Cardiac muscle cell (in vitro differentiated cells and primary cell): ENCODE data around the gene YAP1. TPM values are rescaled to one million over a fixed set of nuclear protein-coding genes. Genes with fewer than 3 reads are reported as not detected.

Source experiments
- DNase-seq, 2 donors: peaks; one replicate each; pipeline versions ENCODE4 v3.0.0 to v3.0.0-alpha.2; 2010 to 2017; ENCODE audit warnings: low read depth in 1 of 2, low spot score in 1 of 2
- H3K27ac ChIP-seq: fragments of 200-600 bp; sonication (generic); 2 replicates; pipeline ENCODE4 v1.5.1; 2016
- H3K27me3 ChIP-seq: fragments of 200-600 bp; sonication (generic); 2 replicates; pipeline ENCODE4 v1.6.0; 2016; ENCODE audit warnings: control low read depth
- H3K36me3 ChIP-seq: fragments of 200-600 bp; sonication (generic); 2 replicates; pipeline ENCODE4 v1.5.1; 2016; ENCODE audit warnings: control low read depth
- H3K4me1 ChIP-seq: fragments of 200-600 bp; sonication (generic); 2 replicates; pipeline ENCODE4 v1.8.1; 2017; ENCODE audit warnings: low read depth, mild to moderate bottlenecking, mixed run types
- H3K4me3 ChIP-seq: fragments of 200-600 bp; sonication (generic); 2 replicates; pipeline ENCODE4 v1.5.1; 2016; ENCODE audit warnings: mild to moderate bottlenecking
- H3K9me3 ChIP-seq: fragments of 200-600 bp; sonication (generic); 2 replicates; pipeline ENCODE4 v1.5.1; 2017; ENCODE audit warnings: low read depth, mild to moderate bottlenecking, control low read depth
- CTCF ChIP-seq: IDR thresholded peaks from 2 replicates; pipeline ENCODE4 v1.5.1; 2012; ENCODE audit warnings: low read depth, mild to moderate bottlenecking, low read length
- polyA plus RNA-seq: library from polyadenylated mRNA; unstranded; fragments of >200 nt; fragmentation: Nextera tagmentation; extraction: Ambion mirVana; gene quantifications from 2 replicates; pipeline ENCODE4 v1.2.1, GENCODE V29; 2016
- total RNA-seq: library from RNA; depleted of rRNA; stranded (reverse); fragments of >200 nt; gene quantifications from 2 replicates; pipeline ENCODE4 v1.2.3, GENCODE V29; 2016

The YAP1 gene
- 264 and 277 TPM in 2 replicates for total RNA-seq
- polyA plus RNA-seq: 40.8 and 48.4 TPM in 2 replicates

- Histone ChIP-seq H3K4me3 (peak within 1 kb of the TSS; percentile 98), H3K27me3 (no peaks in the 10 kb centered on the region), H3K9me3 (no peaks in the 10 kb centered on the region), H3K4me1 (peaks cover 27% of the 10 kb centered on the region), H3K36me3 (peaks cover 3% of the 10 kb centered on the region), H3K27ac (peak within 1 kb of the TSS; percentile 98)
- peak; percentile 93 to 97 for DNase-seq
- TF ChIP-seq CTCF: no peak
These were observed at the start of gene YAP1 for GRCh38 chr11:102109896-102110760. TSS of gene YAP1 (plus strand) at chr11:102110447. CDS start at chr11:102110849, 402 bp downstream.

- no peak overlapping the region for H3K4me3 ChIP-seq
- TF ChIP-seq CTCF: peak; percentile 50
- no peaks in the 10 kb centered on the region for H3K27me3 ChIP-seq
- H3K27ac ChIP-seq: no peak overlapping the region
- no peaks in the 10 kb centered on the region for H3K36me3 ChIP-seq
- H3K9me3 ChIP-seq: no peaks in the 10 kb centered on the region
- peak; percentile 36 to 48 for DNase-seq
- no peaks in the 10 kb centered on the region for H3K4me1 ChIP-seq
These were observed 49.0 kb upstream of the YAP1 start for GRCh38 chr11:102061276-102061675.

GRCh38 chr11:102062106-102062505, 48.1 kb upstream of the YAP1 start:
- Histone ChIP-seq H3K36me3 (no peaks in the 10 kb centered on the region), H3K27ac (no peak overlapping the region), H3K9me3 (no peaks in the 10 kb centered on the region), H3K4me1 (no peaks in the 10 kb centered on the region), H3K27me3 (no peaks in the 10 kb centered on the region), H3K4me3 (no peak overlapping the region)
- DNase-seq: no peak
- no peak for TF ChIP-seq CTCF

- H3K4me3 ChIP-seq: no peak overlapping the region
- no peaks in the 10 kb centered on the region for H3K4me1 ChIP-seq
- no peak for DNase-seq
- no peaks in the 10 kb centered on the region for H3K9me3 ChIP-seq
- no peaks in the 10 kb centered on the region for H3K36me3 ChIP-seq
- no peak overlapping the region for H3K27ac ChIP-seq
- no peaks in the 10 kb centered on the region for H3K27me3 ChIP-seq
- no peak for TF ChIP-seq CTCF
These were observed 45.9 kb upstream of the YAP1 start for GRCh38 chr11:102064316-102064715.

GRCh38 chr11:102070766-102071165, 39.5 kb upstream of the YAP1 start:
- Histone ChIP-seq H3K9me3 (no peaks in the 10 kb centered on the region), H3K36me3 (no peaks in the 10 kb centered on the region), H3K27ac (no peak overlapping the region), H3K4me3 (no peak overlapping the region), H3K27me3 (no peaks in the 10 kb centered on the region), H3K4me1 (no peaks in the 10 kb centered on the region)
- TF ChIP-seq CTCF: no peak
- no peak for DNase-seq
